Astrocyte of the spinal cord (primary cell): Measurements from ENCODE around the gene CRISPLD2.
A peak's percentile ranks its signal among the peaks of the same experiment; 100 is the strongest.

Source experiments
- DNase-seq: peaks from one replicate; pipeline ENCODE4 v3.0.0; 2011; ENCODE audit warnings: low read depth, low spot score
- H3K4me3 ChIP-seq: 2 replicates; pipeline ENCODE4 v1.5.1; 2011; ENCODE audit warnings: low read depth, mild to moderate bottlenecking, low read length, moderate library complexity
- CTCF ChIP-seq: IDR thresholded peaks from 2 replicates; pipeline ENCODE4 v1.5.1; 2012; ENCODE audit warnings: low read depth, mild to moderate bottlenecking, low read length, inconsistent platforms
- in situ Hi-C: cut with HindIII; loops from 2 replicates; pipeline ENCODE4 v1.10.0; 2017; ENCODE audit warnings: low sequenced_read_pairs

The CRISPLD2 gene

GRCh38 chr16:84795329-84796053 is 24.3 kb upstream of the CRISPLD2 start:
- no peak for TF ChIP-seq CTCF
- peak; percentile 83 for DNase-seq
- in situ Hi-C loops = no loop called here
- H3K4me3 ChIP-seq = no peak overlapping the region

GRCh38 chr16:84800158-84800978 is 19.4 kb upstream of the CRISPLD2 start:
- no peak for DNase-seq
- no peak overlapping the region for H3K4me3 ChIP-seq
- no peak for TF ChIP-seq CTCF
- in situ Hi-C loops = no loop called here

- H3K4me3 ChIP-seq = no peak overlapping the region
- in situ Hi-C loops = no loop called here
- DNase-seq = no peak
- TF ChIP-seq CTCF = no peak
Measured at GRCh38 chr16:84803146-84803545, 16.6 kb upstream of the CRISPLD2 start.

- in situ Hi-C loops = no loop called here
- no peak for DNase-seq
- no peak overlapping the region for H3K4me3 ChIP-seq
- no peak for TF ChIP-seq CTCF
Measured at GRCh38 chr16:84804326-84804725, 15.5 kb upstream of the CRISPLD2 start.

GRCh38 chr16:84806256-84806889 is 13.4 kb upstream of the CRISPLD2 start:
- in situ Hi-C loops = no loop called here
- TF ChIP-seq CTCF = no peak
- DNase-seq = peak; percentile 90
- no peak overlapping the region for H3K4me3 ChIP-seq

GRCh38 chr16:84806890-84807258 is 12.9 kb upstream of the CRISPLD2 start:
- no peak for DNase-seq
- H3K4me3 ChIP-seq = no peak overlapping the region
- TF ChIP-seq CTCF = no peak
- in situ Hi-C loops = no loop called here
